SK-N-MC (cell line): ENCODE results near the gene FRMD4A.

Source experiments
- DNase-seq: peaks from one replicate; pipeline ENCODE4 v3.0.0-alpha.2; 2011; ENCODE audit warnings: low read depth, low spot score
- H3K27ac ChIP-seq: fragments of 200-600 bp; sonication (generic); 2 replicates; pipeline ENCODE4 v1.5.1; 2016; ENCODE audit warnings: mixed run types
- H3K36me3 ChIP-seq: fragments of 200-600 bp; sonication (generic); 2 replicates; pipeline ENCODE4 v1.6.1; 2017; ENCODE audit warnings: antibody characterized with exemption, low read length, mixed read lengths; ENCODE audit not compliant: insufficient read depth
- H3K4me3 ChIP-seq: fragments of 200-600 bp; sonication (generic); 2 replicates; pipeline ENCODE4 v1.5.1; 2016
- H3K9ac ChIP-seq: fragments of 200-600 bp; sonication (generic); 2 replicates; pipeline ENCODE4 v1.8.0; 2017; ENCODE audit warnings: mixed run types, mixed read lengths; ENCODE audit not compliant: insufficient read length
- H3K9me3 ChIP-seq: fragments of 200-600 bp; sonication (generic); 2 replicates; pipeline ENCODE4 v1.6.1; 2017; ENCODE audit warnings: low read depth, mild to moderate bottlenecking, antibody characterized with exemption, low read length, moderate library complexity, mixed read lengths
- EZH2 ChIP-seq: fragments of 200-600 bp; sonication (generic); IDR thresholded peaks from one replicate; pipeline ENCODE4 v1.6.1; 2017; ENCODE audit warnings: antibody characterized with exemption
- FOXP2 ChIP-seq: optimal IDR thresholded peaks from 2 replicates; pipeline ENCODE3; 2011; ENCODE audit warnings: mild to moderate bottlenecking, moderate library complexity; ENCODE audit not compliant: insufficient read depth; ENCODE audit errors: extremely low read length, control extremely low read depth
- POLR2AphosphoS5 ChIP-seq: IDR thresholded peaks from 2 replicates; pipeline ENCODE4 v1.6.1; 2012; ENCODE audit warnings: mild to moderate bottlenecking, low read depth, low read length, borderline replicate concordance

FRMD4A gene

DNA sequence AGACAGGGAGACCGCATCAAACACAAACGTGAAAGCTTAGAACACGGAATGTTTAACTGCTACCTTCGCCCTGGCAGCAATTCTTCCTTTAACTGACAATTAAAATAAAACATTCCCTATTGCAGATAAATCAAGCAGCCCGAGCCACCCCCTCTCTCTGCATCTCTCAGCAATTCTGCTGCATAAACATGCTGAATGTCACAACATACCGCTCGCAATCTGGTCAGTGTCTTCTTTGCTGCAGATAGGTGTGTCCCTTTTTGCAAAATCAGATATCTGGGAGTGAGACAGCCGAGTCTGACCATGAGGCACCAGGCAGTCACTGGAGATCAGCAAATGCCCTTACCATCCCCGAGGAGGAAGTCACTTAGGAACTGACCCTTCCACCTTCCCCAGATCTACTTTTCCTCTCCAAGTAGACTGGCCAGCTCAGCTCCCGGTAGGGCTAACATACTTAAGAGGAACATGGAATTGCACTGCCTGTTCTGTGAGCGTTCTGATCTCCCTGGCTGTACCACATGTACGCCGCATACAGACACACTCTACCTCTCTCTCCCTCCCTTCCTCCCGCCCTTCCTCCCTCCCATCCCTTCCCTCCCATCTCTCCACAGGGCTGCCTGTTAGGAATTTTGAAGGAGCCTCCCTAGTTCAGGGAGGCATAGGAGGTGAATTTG lies at the start of gene FRMD4A:
Gene FRMD4A (minus strand): TSS at position 537 of the 674 bp plus-strand sequence.
- Histone ChIP-seq H3K4me3 (no peak within 1 kb of the TSS), H3K36me3 (no peaks in the 10 kb centered on the region), H3K27ac (no peak within 1 kb of the TSS), H3K9ac (no peak within 1 kb of the TSS), H3K9me3 (no peaks in the 10 kb centered on the region)
- no peak for DNase-seq
- TF ChIP-seq FOXP2 (no peak), EZH2 (no peak)

DNA sequence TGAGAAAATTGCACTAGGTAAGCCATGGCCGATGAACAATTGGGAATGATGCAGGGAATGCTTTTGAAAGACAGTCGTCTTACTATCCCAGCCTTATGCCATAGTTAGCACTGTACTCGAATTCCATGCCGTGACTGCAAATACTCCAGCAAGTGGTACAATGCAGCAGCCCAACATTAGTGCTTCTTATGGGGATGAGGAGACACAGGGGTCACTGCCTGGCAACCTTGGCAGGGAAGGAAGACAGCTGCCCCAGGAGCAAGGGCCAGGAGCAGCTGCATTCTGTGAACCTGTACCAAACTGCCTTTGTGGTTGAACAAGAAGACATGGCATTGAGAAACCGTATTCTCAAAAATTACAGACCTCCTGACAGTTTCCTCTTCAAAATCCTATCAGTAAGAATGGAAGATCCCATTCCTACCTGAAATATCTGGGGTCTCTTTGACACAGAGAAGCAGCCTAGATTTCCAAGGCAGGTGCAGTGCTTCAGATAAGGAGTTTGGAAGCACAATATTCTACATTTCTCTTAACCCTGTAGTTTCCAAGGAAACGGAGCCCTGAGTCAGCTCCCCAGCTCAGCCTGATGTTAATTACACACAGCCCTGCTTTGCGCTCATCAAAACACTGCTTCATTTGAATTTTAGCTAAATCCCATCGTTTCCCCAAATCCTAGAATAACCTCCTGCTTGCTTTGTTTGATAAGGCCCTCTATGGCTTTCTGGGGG lies 49.0 kb upstream of the FRMD4A start:
- Histone ChIP-seq H3K9me3 (no peaks in the 10 kb centered on the region), H3K36me3 (no peaks in the 10 kb centered on the region), H3K4me3 (no peak overlapping the region), H3K9ac (no peak overlapping the region), H3K27ac (no peak overlapping the region)
- no peak for DNase-seq
- TF ChIP-seq EZH2 (no peak), POLR2AphosphoS5 (no peak), FOXP2 (no peak)

DNA sequence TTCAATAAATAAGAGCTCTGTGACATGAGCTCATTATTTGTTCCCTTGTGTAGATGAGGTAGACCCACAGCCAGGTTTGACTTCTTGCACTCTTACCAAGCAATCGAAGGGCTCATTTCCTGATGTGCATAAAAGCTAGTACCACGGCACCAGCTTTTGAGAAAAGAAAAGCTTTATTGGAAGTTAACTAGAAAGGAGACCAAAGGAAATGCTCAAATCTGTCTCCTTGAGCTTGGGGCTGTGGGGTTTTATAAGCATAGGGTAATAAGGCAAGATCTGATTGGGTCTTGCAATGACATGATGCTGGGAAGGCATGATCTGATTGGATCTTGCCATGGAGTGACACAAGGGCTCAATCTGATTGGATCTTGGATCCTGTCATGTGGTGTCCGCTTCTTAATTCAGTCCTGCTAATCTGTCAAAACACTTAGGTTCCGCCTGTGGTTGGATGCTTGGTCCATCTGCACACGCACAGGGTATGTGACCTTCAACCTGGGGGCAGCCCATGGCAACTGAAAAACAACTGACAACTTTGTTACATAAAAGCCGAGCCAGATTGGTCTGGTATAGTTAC lies 47.8 kb upstream of the FRMD4A start:
- H3K9me3 ChIP-seq = no peaks in the 10 kb centered on the region
- TF ChIP-seq FOXP2 = no peak
- no peak for TF ChIP-seq EZH2
- TF ChIP-seq POLR2AphosphoS5 = no peak
- no peak overlapping the region for H3K27ac ChIP-seq
- no peaks in the 10 kb centered on the region for H3K36me3 ChIP-seq
- no peak for DNase-seq
- H3K4me3 ChIP-seq = no peak overlapping the region
- no peak overlapping the region for H3K9ac ChIP-seq

DNA sequence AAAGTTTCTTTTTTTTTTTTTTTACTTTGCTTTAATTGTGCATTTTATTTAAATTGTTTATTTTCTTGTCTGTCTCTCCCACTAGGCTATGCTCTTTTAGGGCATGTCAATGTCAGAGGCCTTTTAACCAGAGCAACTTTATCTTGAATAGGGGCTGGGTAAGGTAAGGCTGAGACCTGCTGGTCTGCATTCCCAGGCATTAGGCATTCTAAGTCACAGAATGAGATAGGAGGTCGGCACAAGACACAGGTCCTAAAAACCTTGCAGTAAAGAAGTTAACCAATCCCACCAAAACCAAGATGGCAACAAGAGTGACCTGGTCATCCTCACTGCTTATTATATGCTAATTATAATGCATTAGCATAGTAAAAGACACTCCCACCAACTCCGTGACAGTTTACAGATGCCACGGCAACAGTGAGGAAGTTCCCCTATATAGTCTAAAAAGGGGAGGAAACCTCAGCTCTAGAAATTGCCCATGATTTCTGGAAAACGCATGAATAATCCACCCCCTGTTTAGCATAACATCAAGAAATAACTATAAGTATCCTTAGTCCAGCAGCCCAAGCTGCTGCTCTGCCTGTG lies 47.0 kb upstream of the FRMD4A start:
- TF ChIP-seq FOXP2 = no peak
- TF ChIP-seq POLR2AphosphoS5 = no peak
- no peak for TF ChIP-seq EZH2

DNA sequence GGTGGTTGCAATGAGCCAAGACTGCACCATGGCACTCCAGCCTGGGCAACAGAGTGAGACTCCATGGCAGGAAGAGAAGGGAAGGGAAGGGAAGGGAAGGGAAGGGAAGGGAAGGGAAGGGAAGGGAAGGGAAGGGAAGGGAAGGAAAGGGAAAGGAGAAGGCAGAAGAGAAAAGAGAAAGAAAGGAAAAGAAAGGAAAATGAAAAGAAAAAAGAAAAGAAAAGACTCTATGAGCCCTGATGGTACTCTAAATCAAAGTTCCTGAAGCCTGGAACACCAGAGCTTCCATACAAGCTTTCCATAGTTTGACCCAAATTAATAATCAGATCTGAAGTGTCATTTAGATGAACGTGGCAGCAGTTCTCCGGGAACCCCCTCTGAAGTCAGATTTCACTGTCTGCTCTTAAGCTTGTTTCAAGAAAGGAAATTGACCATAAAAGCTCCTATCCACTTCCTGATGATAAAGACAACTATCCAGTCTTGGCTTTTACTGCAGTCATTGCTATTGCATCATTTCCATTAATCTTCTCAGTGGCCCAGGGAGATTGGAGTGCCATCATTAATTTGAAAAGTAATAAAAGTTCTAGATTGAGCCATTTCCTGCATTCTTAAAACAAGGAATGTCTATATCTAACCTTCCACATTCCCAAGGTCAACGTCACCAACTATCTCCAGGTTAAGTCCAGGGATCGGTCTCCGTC lies 44.2 kb upstream of the FRMD4A start:
- no peaks in the 10 kb centered on the region for H3K9me3 ChIP-seq
- no peak for DNase-seq
- H3K4me3 ChIP-seq = no peak overlapping the region
- H3K9ac ChIP-seq = no peak overlapping the region
- H3K27ac ChIP-seq = no peak overlapping the region
- H3K36me3 ChIP-seq = no peaks in the 10 kb centered on the region
- TF ChIP-seq FOXP2 (no peak), POLR2AphosphoS5 (no peak), EZH2 (no peak)

More for the DNA sequence above, 47.0 kb upstream of the FRMD4A start:
- Histone ChIP-seq H3K4me3 (no peak overlapping the region), H3K27ac (no peak overlapping the region), H3K36me3 (no peaks in the 10 kb centered on the region), H3K9ac (no peak overlapping the region), H3K9me3 (no peaks in the 10 kb centered on the region)
- DNase-seq = no peak

DNA sequence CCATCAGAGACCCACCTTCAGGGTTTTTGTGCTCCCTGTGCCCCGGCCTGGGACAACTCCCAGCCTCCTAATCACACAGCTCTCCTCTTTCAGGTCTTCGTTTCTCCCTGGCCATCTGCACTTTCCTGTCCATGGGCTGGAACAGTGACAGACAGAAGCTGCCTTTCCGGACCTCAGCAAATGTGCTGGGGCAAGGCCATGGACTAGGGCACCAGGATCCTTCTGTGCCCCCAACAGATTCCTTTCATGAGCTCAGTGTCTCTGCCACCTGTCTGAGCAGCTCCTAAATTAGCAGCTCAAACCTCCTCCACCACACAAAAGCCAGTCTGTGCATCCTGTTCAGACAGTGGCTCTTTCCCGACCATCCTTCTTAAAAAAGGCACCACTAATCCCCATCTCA lies 41.9 kb upstream of the FRMD4A start:
- Histone ChIP-seq H3K9ac (no peak overlapping the region), H3K4me3 (no peak overlapping the region), H3K36me3 (no peaks in the 10 kb centered on the region), H3K9me3 (no peaks in the 10 kb centered on the region), H3K27ac (no peak overlapping the region)
- no peak for DNase-seq
- TF ChIP-seq EZH2 = no peak
- TF ChIP-seq FOXP2 = no peak
- TF ChIP-seq POLR2AphosphoS5 = no peak

DNA sequence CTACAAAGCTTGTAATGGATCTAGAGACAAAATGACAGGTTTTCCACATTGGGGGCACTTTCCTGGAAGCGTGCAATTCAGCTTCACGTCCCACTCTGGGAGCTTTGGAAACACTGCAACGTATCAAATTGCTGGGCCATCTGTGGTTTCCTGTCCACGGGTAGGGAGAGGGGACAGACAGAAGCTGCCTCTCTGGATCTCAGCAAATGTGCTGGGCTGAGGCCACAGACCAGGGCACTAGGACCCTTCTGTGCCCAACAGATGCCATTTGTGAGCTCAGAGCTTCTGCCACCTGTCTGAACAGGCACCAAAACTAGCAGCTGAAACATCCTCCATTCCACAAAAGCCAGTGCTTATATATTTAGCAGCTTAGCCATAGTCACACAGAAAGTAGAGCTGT lies 40.9 kb upstream of the FRMD4A start:
- Histone ChIP-seq H3K9me3 (no peaks in the 10 kb centered on the region), H3K36me3 (no peaks in the 10 kb centered on the region), H3K9ac (no peak overlapping the region), H3K4me3 (no peak overlapping the region), H3K27ac (no peak overlapping the region)
- DNase-seq = no peak
- TF ChIP-seq FOXP2 = no peak
- no peak for TF ChIP-seq POLR2AphosphoS5
- no peak for TF ChIP-seq EZH2

DNA sequence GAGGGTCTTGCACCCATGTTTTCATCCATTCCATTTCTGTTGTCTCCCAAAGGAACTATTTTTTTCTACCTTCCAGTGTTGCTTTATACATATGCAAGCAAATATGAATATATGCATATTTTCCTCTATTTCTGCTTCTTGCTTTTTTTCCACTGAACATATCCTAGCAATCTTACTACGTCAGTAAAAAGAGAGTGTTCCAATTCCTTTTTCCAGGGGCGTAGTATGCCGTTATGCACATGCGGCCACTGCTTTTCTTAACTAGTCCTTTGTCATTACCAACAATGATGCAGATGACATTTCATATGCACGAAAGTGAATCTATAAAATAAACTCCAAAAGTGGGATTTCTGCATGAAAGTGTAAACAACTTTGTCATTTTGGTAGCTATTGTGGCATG lies 40.2 kb upstream of the FRMD4A start:
- Histone ChIP-seq H3K9ac (no peak overlapping the region), H3K27ac (no peak overlapping the region), H3K36me3 (no peaks in the 10 kb centered on the region), H3K4me3 (no peak overlapping the region), H3K9me3 (no peaks in the 10 kb centered on the region)
- no peak for TF ChIP-seq EZH2
- no peak for TF ChIP-seq FOXP2
- TF ChIP-seq POLR2AphosphoS5 = no peak
- DNase-seq = no peak
